ENCODE data around the gene GIPC3.
"Not testable (repeated sequence)": the region's sequence is repeated elsewhere in the genome, so short reads cannot be mapped to it uniquely, and the experiment has no call there.

Gene GIPC3

DNA sequence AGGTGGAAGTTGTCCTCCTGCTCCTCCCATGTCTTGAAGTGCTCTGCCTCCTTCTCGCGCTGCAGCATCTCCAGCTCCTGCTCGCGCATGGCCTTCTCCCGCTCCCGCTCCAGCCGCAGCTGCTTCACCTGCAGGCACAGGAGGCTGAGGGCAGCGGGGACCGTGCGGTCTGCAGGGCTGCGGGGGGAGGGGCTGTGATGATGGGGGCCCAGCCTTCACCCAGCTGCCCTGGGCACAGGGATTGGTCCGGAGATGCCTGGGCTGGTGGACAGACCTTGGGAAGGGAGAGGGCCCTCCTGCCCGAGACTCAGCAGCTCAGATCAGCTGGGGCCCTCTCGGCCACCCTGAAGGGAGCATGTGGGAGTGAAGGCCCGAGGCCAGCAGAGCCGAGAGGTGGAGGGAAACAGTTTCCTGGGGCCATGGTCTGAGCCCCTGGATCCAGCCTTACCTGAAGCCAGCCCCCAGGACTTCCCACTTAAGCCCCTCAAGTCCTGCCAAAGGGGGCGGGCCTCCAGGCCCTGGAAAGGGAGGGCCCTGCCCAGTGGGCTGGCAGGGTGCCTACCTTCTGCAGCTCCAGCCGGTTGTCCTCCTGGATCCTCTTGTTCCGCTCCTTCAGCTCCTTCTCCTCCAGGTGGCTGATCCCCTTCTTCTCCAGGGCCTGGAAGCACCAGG lies 35.0 kb downstream of the GIPC3 start:
- no peak for DNase-seq

DNA sequence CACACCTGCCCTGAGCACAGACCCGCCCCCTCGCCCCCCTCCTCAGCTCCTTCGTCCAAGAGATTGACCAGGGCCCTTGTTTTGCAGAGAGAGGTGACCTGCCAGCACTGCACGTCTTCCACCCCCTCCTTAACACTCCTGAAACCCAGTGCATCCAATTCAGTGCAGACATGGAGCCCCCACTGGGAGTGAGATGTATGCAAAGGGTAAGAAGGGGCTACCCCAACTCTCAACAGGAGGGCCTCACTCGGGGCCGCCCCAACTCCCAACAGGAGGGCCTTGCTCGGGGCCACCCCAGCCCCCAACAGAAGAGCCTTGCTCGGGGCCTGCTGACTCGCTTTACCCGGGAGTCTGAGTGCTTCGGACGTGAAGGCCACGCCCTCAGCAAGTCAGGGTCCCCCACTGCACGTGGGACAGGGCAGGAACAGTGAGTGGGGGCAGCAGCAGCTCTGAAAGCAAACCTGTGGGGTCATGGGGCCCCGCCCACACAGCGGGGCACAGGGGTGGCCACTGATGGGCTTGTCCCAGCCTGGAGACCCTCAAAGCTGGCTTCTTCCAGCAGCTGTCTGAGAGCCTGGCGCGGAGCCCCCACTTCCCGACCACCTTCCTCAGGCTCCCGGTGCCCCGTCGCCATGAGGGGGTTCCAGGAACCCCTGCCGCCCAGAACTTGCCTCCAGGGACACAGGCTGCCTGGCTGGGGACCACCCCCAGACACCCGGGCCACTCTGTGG lies 35.7 kb downstream of the GIPC3 start:
- DNase-seq: no peak

DNA sequence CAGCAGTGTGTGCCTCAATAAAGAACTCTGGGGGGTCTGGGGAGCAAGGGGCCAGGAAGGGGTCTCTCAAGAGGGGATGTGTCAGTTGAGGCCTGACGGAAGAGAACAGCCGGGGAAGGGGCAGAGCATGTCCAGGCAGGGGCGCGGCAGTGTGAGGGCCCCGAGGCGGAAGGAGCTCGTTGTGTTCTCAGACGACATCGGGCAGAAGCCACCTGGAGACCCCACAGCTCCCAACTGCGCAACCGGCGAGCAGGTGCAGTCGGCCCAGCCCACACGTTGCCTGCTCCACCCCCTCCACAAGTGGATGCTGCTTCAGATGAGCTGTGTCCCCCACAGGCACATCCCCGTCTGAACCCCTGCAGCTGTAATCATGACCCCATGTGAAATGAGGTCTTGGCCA lies 36.4 kb downstream of the GIPC3 start:
- no peak for DNase-seq

DNA sequence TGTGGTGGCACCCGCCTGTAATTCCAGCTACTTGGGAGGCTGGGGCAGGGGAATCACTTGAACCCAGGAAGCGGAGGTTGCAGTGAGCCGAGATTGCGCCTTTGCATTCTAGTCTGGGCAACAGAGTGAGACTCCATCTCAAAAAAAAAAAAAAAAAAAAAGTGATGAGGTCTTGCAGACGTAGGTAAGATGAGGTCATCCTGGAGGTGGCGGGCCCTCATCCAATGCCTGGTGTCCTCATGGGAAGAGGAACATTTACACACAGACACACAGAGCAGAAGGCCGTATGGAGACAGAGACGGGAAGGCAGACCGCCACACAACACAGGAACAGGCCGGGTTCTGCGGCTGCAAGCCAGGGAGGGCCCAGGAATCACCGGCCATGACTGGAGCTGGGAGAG lies 36.9 kb downstream of the GIPC3 start:
- no peak for DNase-seq

DNA sequence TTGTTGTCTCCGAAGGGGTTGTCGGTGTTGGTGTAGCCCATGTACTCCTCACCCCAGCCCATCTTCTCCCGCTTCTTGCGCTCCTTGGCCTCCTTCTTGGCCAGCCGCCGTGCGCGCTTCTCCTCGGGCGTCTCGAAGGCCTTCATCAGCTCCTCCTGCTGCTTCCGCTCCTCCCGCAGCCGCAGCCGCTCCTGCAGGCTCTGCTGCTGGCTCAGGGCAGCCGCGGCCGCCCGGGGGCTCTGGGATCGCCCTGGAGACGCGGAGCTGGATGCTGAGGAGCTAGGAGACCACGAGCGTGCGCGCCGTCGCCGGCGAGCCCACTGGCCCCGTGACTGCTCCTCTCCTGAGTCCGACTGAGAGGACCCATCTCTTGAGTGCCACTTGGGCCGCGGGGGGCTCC lies 38.4 kb downstream of the GIPC3 start:
- DNase-seq: no peak

DNA sequence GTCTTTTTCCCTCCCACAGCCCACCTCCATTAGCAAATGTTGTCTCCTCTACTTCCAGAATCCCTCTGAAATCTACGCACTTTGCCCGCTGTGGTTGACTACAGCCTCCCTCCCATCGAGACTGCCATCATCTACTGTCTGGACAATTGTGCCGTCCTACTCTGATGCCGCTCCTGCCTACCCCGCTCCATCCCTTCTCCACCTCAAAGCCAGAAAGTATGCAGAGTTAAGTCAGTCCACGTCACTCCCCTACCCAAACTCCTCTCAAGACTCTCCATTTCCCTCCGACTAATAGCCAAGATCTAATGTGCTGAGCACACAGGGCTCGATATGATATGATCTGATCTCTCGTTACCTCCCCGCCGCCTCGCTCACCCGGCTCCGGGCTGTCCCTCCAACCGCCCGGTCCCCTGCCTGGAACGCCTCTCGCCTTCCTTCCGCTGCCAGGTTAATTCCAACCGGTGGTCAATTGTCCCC lies 40.8 kb downstream of the GIPC3 start:
- DNase-seq: no peak

DNA sequence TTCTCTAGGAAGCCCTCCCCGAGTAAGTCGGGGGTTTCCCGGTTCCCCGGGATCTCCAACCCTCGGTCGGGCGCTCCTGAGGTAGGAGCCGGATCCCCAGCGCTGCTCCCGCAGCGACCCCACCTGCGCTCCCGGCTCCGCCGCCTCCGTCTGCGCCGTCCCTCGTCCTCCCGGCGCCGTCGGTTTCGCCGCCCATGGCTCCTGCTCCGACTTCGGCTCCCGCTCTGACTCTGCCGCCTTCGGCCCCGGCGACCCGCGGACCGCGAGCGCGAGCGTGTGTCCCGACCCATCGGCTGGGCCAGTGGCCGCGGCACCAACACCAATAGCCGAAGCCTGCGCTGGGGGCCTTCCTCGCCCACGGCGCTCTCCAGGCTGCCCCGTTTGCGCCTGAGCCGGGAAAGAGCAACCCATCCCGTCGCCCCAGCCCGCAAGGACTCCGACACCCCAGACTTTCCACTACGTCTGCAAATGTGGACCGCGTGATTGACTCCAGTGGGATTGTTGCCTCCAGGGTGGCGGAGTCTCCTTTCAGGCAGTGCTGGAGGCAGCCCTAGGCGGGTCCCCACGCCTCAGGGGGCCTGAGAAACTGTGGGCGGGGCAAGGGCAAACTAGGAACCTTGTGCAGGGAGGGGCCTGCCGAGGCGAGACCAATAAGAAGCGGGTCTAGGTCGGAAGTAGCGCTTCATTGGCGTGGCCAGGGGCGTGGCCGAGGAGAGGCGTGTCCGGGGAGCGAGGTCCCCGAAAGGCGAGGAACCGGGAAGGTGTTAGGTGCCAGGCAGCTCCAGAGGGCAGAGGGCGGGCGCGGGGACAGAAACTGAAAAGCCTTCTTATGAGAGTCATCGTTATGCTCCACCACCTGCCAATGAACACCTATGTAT lies 41.4 kb downstream of the GIPC3 start, which contains the start of gene CACTIN:
TSS of gene CACTIN (minus strand) at position 318 of the 878 bp plus-strand sequence. CDS start at position 290, 28 bp downstream.
- DNase-seq: peak; percentile 96

DNA sequence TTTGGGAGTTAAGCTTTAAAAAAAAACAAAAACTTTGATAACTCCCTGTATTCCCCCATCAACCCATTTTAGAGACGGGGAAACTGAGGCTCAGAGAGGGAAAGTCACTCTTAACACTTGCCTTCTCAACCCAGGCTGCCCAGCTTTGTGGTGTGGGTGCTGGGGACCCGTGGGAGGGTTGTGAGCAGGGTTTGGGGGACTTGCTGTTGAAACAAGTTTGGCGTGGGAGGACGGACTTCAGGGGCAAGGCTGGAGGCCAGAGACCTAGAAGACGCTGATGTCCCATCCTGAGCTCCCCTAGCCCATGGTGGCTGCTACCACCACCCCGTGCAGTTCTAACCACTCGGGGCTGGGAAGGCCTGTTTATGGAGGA lies 42.1 kb downstream of the GIPC3 start:
- no peak for DNase-seq

DNA sequence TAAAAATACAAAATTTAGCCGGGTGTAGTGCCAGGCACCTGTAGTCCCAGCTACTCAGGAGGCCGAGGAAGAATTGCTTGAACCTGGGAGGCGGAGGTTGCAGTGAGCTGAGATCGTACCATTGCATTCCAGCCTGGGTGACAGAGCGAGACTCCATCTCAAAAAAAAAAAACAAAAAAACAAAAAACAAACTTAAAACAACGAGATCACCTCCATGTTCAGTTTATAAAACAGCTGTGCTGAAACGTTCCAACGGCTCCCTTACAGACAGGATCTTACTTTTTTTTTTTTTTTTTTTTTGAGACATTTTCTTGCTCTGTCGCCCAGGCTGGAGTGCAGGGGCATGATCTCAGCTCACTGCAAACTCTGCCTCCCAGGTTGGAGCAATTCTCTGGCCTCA lies 43.5 kb downstream of the GIPC3 start:
- DNase-seq: not testable (repeated sequence)

DNA sequence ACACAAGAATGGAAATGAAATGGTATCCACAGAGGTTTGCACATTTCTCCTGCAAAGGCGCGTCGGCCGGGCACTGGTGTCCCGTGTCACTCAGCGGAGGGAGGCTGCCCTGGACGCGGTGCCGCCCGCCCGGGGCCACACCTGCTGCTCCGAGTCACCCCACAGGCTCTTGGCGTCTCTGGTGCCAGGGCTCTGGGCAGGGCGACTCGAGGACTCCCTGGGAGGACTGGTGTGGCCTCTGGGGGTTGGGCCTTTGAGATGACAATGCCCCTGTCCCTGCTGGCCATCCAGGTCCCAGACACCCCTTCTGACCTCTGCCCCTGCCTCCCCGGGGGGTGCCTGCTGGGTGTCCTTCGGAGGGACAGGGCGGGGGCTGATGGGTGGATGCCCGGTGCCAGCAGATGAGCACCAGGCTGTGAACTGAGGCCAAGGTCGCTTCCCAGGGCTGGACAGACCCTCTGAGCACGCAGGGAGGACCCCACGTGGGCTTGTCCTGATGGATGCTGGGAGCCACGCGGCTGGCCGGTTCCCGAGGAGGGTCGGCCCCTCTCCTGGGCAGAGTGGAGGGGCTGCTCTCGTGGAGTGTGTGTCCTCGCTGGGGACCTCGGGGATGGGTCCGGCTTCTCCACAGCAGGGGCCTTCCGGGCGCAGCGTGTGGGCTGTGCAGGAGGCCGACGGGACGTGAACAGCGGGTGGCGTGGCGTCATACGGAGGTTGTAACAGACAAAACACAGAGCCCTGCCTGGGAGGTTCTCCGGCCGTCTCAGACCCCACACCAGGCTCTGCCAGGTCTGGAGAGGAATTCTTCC lies 46.0 kb downstream of the GIPC3 start:
- no peak for DNase-seq

DNA sequence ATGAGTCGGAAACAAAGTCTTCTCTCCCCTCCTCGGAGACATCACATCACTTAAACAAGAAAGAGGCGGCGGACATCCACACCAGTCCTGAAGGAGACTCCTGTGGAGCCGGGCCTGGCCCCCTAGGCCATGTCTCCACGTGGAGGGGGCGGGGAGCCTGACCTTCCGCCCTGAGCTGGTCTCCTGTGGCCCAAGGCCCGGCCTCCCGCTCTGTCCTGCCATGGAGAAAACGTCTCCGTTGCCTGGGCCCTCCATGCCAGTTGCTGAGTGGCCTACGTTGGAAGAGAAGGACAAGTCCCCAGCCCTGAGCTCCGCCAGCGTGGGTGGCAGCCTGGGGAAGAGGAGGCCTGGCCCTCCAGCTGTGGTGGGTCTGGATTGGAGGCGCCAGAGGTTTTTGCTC lies 46.8 kb downstream of the GIPC3 start:
- DNase-seq: no peak

DNA sequence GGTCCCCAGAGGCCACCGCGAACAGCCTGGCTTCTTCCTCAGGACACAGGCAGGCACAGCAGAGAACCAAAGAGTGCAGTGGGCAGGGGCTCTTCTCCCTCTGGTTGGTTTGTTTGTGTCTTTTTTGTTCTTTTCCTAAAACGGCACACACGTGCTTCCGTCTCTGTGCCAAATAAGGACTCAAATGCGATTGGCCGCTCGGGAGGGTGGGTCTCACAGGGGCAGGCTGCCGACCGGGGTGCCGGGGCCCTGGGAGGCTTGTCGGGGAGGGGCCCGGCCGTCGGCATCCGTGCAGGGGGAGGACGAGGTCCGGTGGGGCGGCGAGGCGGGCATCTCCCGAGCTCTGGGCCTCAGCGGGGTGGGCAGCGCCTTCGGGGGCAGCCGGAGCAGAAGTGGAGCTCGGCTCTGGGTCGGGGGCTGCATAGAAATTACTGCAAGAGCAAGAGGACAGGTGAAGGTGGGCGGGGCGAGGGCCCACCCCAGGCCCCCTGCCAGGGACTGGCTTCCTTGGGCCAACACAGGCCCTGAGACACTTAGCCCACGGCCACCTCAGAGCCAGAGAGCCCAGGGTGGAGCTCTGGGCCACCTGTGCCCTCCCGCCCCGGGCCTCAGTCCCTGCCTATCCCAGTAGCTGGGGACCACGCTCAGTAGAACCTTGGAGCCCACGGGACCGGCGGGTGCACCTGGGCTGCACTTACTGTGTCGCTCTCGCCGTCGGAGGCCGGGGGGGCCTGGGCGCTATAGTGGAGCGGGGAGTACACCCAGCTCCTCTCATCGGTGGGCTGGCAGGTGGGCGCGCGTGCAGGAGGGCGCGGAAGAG lies 47.7 kb downstream of the GIPC3 start:
- no peak for DNase-seq

DNA sequence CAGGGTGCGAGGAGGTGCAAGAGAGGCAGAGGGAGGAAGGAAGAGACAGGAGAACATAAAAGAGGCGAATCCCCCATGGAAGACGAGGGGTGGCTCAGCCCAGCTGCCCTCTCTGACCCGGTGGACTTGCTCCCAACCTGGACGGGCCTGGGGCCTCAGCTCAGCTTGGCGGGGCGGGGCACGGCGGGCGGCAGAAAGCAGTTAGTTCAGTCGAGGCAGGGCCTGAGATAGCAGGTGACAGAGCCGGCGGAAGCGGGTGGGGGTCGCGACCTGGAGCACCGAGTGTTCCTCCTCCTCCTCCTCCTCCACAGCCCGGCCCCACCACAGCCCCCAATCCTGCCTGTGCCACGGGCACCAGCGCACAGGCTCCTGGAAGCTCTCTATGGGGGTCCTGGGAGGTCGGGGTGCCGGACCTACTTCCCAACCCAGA lies 48.3 kb downstream of the GIPC3 start:
- no peak for DNase-seq

DNA sequence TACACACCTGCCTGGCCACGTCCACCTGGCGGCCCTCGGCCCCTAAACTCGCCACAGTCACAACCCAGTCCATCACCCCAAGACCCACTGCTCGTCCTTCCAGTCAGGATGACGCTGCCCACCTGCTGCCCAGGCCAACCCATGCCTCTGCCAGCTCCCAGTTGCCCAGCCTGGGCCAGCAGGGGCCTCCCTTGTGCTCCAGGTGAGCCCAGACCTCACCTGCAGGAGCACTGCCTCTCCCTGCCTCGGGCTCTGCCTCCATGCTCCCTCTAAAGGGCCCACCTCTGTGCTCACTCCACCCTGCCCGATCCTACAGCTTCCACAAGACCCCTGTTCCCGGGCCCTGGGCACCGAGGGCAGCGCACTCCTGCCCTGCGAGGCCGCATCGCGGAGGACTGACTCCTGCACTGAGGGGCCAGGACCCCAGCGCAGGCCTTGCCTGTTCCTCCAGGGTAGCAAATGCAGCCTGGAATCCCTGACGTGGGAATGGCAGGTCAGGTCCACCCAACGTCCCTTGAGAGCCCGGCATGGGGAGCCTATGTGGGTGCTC lies 49.3 kb downstream of the GIPC3 start:
- no peak for DNase-seq

DNA sequence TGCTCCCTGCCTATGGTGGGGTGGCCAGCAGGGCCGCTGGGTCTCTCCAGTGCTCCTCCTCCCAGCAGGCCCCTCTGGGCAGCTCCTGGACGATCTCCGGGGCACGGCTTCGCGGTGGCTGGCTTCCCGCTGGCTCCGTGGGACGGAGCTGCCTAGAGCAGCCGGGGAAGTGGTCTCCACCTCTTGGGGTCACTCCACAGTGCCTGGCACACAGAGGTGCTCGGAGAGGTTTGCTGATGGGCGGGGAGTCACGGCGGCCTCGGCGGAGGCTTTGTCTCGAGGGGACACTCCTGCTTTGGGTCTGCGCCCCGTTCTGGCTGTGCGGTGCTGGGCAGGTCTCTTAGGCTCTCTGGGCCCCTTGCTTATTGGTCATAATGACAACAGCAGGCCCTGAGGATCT lies 51.2 kb downstream of the GIPC3 start:
- DNase-seq: no peak

DNA sequence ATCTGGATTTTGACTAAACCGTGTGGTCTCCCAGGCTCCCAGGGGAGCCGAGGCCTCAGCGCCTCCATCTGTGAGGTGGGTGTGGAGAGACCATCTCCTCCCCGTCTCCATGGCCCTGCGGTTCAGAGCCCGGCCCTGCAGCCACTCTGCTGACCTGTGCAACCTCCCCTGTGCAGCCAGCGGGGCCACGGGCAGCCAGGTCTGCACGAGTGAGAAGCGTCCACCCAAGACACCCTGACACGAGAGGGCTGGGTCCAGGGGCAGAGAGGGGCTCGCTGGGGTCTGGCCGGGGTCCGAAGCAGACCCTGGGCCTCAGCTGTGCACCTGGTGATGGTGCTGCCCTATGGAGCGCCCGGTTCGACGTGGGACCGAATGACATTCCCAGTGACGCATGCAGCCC lies 51.7 kb downstream of the GIPC3 start:
- DNase-seq: no peak

DNA sequence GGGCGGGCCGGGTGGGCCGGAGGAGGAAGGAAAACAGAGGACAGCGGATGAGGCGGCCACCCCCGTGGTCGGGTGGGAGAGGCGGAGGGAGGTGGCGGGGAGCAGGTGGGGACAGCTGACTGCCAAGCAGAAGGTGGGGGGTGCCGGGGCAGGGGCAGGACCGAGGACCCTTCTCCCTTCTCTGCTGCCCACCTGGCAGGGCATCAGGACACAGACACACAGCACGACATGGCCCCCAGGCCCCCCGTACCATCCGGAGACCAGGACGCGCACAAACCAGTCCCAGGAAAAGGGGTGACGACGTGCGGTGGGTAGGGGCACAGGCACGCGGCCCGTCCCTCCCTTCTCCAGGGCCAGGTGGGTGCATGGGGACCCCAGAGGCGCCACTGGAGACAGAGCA lies 52.3 kb downstream of the GIPC3 start:
- DNase-seq: no peak

DNA sequence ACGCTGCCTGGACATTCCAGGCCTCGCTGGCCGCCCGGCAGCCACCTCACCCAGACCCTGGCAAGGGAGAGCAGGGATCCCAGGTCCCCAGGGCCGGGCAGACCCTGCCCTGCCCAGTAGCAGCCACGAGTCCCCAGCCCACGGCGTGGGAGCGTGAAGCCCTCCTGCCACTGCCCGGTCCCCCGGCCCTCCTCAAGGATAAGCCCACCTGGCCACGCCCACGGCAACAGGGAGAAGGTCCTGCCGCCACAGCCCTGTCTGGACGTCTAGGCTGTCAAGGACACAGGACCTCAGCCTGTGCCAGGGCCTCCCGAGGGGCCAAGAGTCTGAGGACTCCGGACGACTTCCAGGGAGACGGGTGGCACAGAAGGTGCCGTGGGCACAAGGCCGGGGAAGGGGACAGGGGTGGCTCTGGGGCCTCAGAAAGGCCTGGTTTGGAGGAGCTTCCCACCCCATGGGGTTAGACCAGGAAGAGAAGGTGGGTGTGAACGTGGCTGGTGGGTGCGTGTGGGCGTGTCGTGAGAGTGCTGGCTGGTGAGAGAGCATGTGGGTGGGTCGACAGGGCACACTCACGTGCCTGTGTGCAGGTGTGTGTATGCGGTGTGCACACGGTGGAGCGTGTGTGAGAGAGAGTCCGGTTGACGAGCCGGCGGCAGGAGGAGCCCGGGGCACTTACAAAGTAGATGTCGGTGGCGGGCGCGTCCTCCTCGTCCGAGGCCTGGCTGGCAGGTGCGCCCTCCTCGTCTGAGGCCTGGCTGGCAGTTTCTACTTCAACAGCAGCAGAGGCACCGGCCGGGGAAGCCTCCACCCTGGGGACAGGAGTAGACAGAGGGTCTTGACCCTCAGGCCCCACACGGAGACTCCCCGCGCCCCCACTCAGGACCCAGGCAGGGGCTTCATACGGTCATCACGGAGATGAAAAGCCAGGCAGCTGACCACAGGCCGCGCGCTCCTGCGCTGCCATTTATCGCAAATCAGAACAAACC lies 53.2 kb downstream of the GIPC3 start:
- no peak for DNase-seq

DNA sequence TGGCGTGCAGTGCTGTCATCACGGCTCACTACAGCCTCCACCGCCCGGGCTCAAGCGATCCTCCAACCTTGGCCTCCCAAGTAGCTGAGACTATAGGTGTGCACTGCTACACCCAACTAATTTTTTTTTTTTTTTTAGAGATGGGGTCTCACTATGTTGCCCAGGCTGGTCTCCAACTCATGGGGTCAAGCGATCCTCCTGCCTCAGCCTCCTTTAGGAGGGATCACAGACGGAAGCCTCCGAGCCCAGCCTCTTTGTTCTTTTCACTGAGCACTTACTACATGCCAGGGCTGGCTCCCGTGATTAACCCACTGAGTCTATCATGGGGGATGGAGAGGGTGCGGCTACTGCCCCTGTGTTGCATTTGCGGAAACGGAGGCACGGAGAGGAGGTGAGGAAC lies 54.2 kb downstream of the GIPC3 start:
- no peak for DNase-seq
